WTC11 (cell line): ENCODE data around the gene MTHFD1L.

Experiments
- ATF1 ChIP-seq: sonication (generic); formaldehyde crosslinking; IDR thresholded peaks from 2 replicates; pipeline ENCODE4 v1.8.1; 2023; ENCODE audit warnings: mild to moderate bottlenecking, moderate library complexity, missing genetic modification reagents
- NR3C1 ChIP-seq: sonication (generic); formaldehyde crosslinking; conservative IDR thresholded peaks from 2 replicates; pipeline ENCODE4 v1.8.1; 2023; ENCODE audit warnings: low read depth, mild to moderate bottlenecking, missing genetic modification reagents

DNA sequence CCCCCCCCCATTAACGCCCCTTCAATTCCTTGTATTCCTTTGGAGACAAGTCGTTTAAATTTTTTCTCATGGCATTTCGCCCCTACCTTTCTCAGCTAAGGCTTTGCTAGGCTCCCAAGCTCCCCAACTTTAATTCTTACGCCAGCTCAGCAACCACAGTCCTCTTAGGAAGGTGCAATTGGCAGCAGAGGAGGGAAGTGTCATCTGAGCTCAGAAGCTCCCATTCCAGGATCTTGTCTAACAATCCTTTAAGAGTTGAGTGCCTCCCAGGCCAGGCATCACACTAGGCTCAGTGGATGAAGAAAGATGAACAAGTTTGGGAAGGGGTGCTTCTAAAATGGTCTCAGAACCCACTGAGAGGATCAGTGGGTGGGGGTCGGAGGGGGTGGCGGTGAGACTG, 243.0 kb downstream of the MTHFD1L start:
- TF ChIP-seq NR3C1 (no peak), ATF1 (CRISPR knock-in tag) (no peak)
